GM12878 (cell line): ENCODE results near the gene DDX10. TPM values are rescaled to one million over a fixed set of nuclear protein-coding genes. Genes with fewer than 3 reads are reported as not detected.

Experiments
- ATAC-seq: fragments of 200-7000 bp; cut with Tn5 transposase; 3 replicates; pipeline ENCODE4 v1.9.1; 2020; ENCODE audit warnings: mild to moderate bottlenecking, moderate library complexity
- BruUV-seq: library from RNA; stranded (reverse); fragments of 400-500 nt; replicated peaks from 2 replicates; lab custom pipeline; 2021; lab: Mats Ljungman, UMichigan
- CTCF ChIA-PET: fragments of 300-600 bp; sonication (Branson Sonifier 250); formaldehyde crosslinking; extraction: SDS; loops from one replicate; lab custom pipeline; 2021; ENCODE audit warnings: inconsistent platforms; lab: Yijun Ruan, JAX
- POLR2A ChIA-PET: fragments of 350-600 bp; formaldehyde crosslinking; extraction: SDS; loops from one replicate; lab custom pipeline; 2021; ENCODE audit warnings: inconsistent platforms; lab: Charles Lee
- RAD21 ChIA-PET: fragments of 300-600 bp; sonication (Branson Sonifier 250); formaldehyde crosslinking; loops from one replicate; lab custom pipeline; 2023; ENCODE audit warnings: antibody characterized with exemption; ENCODE audit not compliant: unreplicated experiment; lab: Charles Lee
- SMC1A ChIA-PET: fragments of 300-600 bp; sonication (Branson Sonifier 250); formaldehyde crosslinking; loops from one replicate; lab custom pipeline; 2023; ENCODE audit not compliant: unreplicated experiment, uncharacterized antibody; lab: Charles Lee
- DNase-seq: peaks from one replicate; pipeline ENCODE4 v3.0.0-alpha.2; 2011; ENCODE audit warnings: low read depth, low spot score
- FAIRE-seq: peaks from 3 replicates; lab custom pipeline; 2011; peaks lifted over from hg19 to GRCh38; lab: Jason Lieb, UNC
- H2AFZ ChIP-seq: 2 replicates; pipeline ENCODE4 v1.6.0; 2011; ENCODE audit warnings: low read depth, low read length, control low read depth; ENCODE audit not compliant: control insufficient read depth
- H3K27ac ChIP-seq: 2 replicates; pipeline ENCODE4 v1.5.1; 2011; ENCODE audit warnings: control low read depth; ENCODE audit not compliant: control insufficient read depth, insufficient read depth
- H3K27me3 ChIP-seq, 2 experiments: replicated peaks in 1 of 2; 2 replicates each; pipeline versions ENCODE4 v1.6.0 to v1.6.1; 2011; ENCODE audit warnings: low read length in 1 of 2; ENCODE audit not compliant: control insufficient read depth in 2 of 2, insufficient read depth in 2 of 2
- H3K36me3 ChIP-seq, 2 experiments: 2 replicates each; pipeline ENCODE4 v1.5.1; 2011; ENCODE audit warnings: low read length in 1 of 2; ENCODE audit not compliant: control insufficient read depth in 2 of 2, insufficient read depth in 2 of 2
- H3K4me1 ChIP-seq: 2 replicates; pipeline ENCODE4 v1.6.1; 2011; ENCODE audit warnings: mild to moderate bottlenecking, low read length, moderate library complexity, mixed read lengths; ENCODE audit not compliant: control insufficient read depth, insufficient read depth
- H3K4me2 ChIP-seq: 2 replicates; pipeline ENCODE4 v1.6.0; 2011; ENCODE audit warnings: control low read depth; ENCODE audit not compliant: control insufficient read depth, insufficient read depth
- H3K4me3 ChIP-seq: fragments of 200-600 bp; sonication (generic); 2 replicates; pipeline ENCODE4 v1.5.1; 2016
- H3K79me2 ChIP-seq: 2 replicates; pipeline ENCODE4 v1.6.0; 2011; ENCODE audit warnings: low read length; ENCODE audit not compliant: control insufficient read depth, insufficient read depth
- H3K9ac ChIP-seq: 2 replicates; pipeline ENCODE4 v1.8.0; 2011; ENCODE audit warnings: low read length, control low read depth, mixed read lengths; ENCODE audit not compliant: control insufficient read depth, insufficient read depth
- H3K9me3 ChIP-seq: replicated peaks from 3 replicates; pipeline ENCODE4 v1.5.1; 2011; ENCODE audit warnings: mild to moderate bottlenecking, low read length; ENCODE audit not compliant: control insufficient read depth, insufficient read depth
- H4K20me1 ChIP-seq: 2 replicates; pipeline ENCODE4 v1.6.0; 2011; ENCODE audit not compliant: control insufficient read depth, insufficient read depth
- CEBPB ChIP-seq, 2 experiments: fragments of 150-350 bp in 1 of 2; IDR thresholded peaks; 2 replicates each; pipeline ENCODE4 v1.6.1; 2012 to 2014; ENCODE audit warnings: low read depth in 2 of 2, low read length in 2 of 2, borderline replicate concordance in 1 of 2, inconsistent platforms in 1 of 2
- CREM ChIP-seq: IDR thresholded peaks from 2 replicates; pipeline ENCODE4 v1.6.1; 2014; ENCODE audit warnings: antibody characterized with exemption, low read depth
- JUNB ChIP-seq: IDR thresholded peaks from 2 replicates; pipeline ENCODE4 v1.6.1; 2016; ENCODE audit warnings: antibody characterized with exemption, mild to moderate bottlenecking
- MEF2A ChIP-seq: IDR thresholded peaks from 2 replicates; pipeline ENCODE4 v1.6.1; 2011; ENCODE audit warnings: low read depth, mild to moderate bottlenecking, low read length, moderate library complexity; ENCODE audit not compliant: insufficient read depth
- MTA3 ChIP-seq: IDR thresholded peaks from 2 replicates; pipeline ENCODE4 v1.6.1; 2012; ENCODE audit warnings: low read length, inconsistent platforms, borderline replicate concordance
- NFIC ChIP-seq: IDR thresholded peaks from 2 replicates; pipeline ENCODE4 v1.6.1; 2012; ENCODE audit warnings: low read depth, mild to moderate bottlenecking, inconsistent platforms, low read length, moderate library complexity
- PML ChIP-seq: IDR thresholded peaks from 2 replicates; pipeline ENCODE4 v1.6.1; 2012; ENCODE audit warnings: low read length, inconsistent platforms
- POU2F2 ChIP-seq: IDR thresholded peaks from 3 replicates; pipeline ENCODE4 v1.6.1; 2011; ENCODE audit warnings: low read depth, mild to moderate bottlenecking, low read length, borderline replicate concordance
- SIN3A ChIP-seq: IDR thresholded peaks from 2 replicates; pipeline ENCODE4 v1.6.1; 2012; ENCODE audit warnings: low read depth, low read length, improper control_type of control experiment
- SPI1 ChIP-seq: IDR thresholded peaks from 2 replicates; pipeline ENCODE4 v1.6.1; 2011; ENCODE audit warnings: low read depth, mild to moderate bottlenecking, low read length, moderate library complexity, borderline replicate concordance; ENCODE audit not compliant: insufficient read depth
- TCF7 ChIP-seq: IDR thresholded peaks from 2 replicates; pipeline ENCODE4 v1.6.1; 2014; ENCODE audit warnings: antibody characterized with exemption, borderline replicate concordance
- YBX1 ChIP-seq: fragments of 450-650 bp; IDR thresholded peaks from 2 replicates; pipeline ENCODE4 v1.6.1; 2016; ENCODE audit warnings: antibody characterized with exemption
- WGBS: methylation state at CpG from one replicate; pipeline ENCODE4 v1.1.6; 2016; ENCODE audit warnings: low lambda C conversion rate; ENCODE audit not compliant: insufficient replicate concordance, insufficient coverage; ENCODE audit errors: missing lambda C conversion rate; 5-methylcytosine and 5-hydroxymethylcytosine counted together
- in situ Hi-C: fragments of 300-500 bp; cut with MboI; formaldehyde crosslinking; loops from 9 replicates; pipeline ENCODE4 v1.14.3; 2018; ENCODE audit warnings: mixed read lengths
- intact Hi-C: fragments of 100-400 bp; cut with micrococcal nuclease; formaldehyde crosslinking; loops from one replicate; pipeline ENCODE4 v1.14.2; 2022; ENCODE audit not compliant: unreplicated experiment
- polyA plus RNA-seq, 11 experiments: library from polyadenylated mRNA; depleted of rRNA in 4 of 11; unstranded in 6 of 11; stranded (reverse) in 5 of 11; fragments of >200 nt; fragmentation: Nextera tagmentation in 4 of 11; fragmentation: Illumina TruSeq in 1 of 11; extraction: Ambion mirVana in 4 of 11; extraction: Trizol in 1 of 11; gene quantifications; 1 replicate in 1 of 11; 2 replicates in 10 of 11; pipeline versions ENCODE4 v1.2.1 to v1.2.3, GENCODE V29; 2011 to 2016; ENCODE audit warnings: inconsistent platforms in 2 of 11, missing spikeins in 2 of 11, low read depth in 1 of 11
- total RNA-seq, 4 experiments: library from RNA; depleted of rRNA in 3 of 4; stranded (reverse); fragments of >200 nt in 3 of 4; fragmentation: Illumina TruSeq in 1 of 4; extraction: Trizol in 1 of 4; gene quantifications; 2 replicates each; pipeline versions ENCODE4 v1.2.1 to v1.2.3, GENCODE V29; 2013 to 2021
- TF ChIP-seq, protein P1 (sequence below): fragments of 450-650 bp; IDR thresholded peaks from 2 replicates; pipeline ENCODE4 v1.6.1; 2017; ENCODE audit warnings: mild to moderate bottlenecking, low read depth, inconsistent platforms; ENCODE audit not compliant: poor library complexity, severe bottlenecking
- TF ChIP-seq, protein P2 (sequence below): fragments of 450-650 bp; formaldehyde crosslinking; IDR thresholded peaks from 2 replicates; pipeline ENCODE4 v1.4.0; 2022; ENCODE audit warnings: mild to moderate bottlenecking, moderate library complexity
- TF ChIP-seq, protein P3 (sequence below): IDR thresholded peaks from 2 replicates; pipeline ENCODE4 v1.6.1; 2012; ENCODE audit warnings: low read length, inconsistent platforms

The DDX10 gene
- total and polyA plus RNA-seq, 10 of the 15 experiments (the other 5 are each of a cell fraction or from before 2014, with no cell fraction given), result 20.9 to 51.5 (median 31.9) TPM

DNA sequence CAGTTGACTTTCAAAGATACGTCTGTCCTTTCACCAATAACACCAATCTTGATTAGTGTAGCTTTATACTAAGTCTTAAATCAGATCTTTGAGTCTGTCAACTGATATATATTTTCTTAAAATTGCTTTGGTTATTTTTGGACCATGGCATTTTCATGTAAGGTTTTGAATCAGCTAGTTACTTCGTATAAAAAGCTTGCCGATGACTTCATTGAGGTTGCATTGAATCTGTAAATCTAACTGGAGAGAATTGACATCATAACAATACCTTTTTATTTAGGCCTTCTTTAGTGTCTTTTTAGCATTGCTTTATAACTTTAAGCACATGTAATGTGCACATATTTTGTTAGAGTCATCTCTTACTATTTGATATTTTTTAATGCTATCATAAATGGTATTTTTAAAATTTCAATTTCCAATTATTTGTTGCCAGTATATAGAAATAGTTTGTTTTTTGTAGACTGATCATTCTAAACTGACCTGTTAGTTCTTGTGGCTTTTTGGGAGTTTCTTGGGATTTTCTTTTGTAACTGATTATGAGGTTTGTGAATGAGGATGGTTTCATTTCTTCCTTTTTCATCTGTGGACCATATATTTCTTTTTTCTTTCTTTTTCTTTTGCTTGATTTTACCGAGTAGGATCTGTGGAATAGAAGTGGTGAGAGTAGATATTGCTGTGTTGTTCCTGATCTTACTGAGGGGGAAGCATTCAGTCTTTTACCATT, 61.4 kb downstream of the DDX10 start (continued):
- TF ChIP-seq, protein P1, sequence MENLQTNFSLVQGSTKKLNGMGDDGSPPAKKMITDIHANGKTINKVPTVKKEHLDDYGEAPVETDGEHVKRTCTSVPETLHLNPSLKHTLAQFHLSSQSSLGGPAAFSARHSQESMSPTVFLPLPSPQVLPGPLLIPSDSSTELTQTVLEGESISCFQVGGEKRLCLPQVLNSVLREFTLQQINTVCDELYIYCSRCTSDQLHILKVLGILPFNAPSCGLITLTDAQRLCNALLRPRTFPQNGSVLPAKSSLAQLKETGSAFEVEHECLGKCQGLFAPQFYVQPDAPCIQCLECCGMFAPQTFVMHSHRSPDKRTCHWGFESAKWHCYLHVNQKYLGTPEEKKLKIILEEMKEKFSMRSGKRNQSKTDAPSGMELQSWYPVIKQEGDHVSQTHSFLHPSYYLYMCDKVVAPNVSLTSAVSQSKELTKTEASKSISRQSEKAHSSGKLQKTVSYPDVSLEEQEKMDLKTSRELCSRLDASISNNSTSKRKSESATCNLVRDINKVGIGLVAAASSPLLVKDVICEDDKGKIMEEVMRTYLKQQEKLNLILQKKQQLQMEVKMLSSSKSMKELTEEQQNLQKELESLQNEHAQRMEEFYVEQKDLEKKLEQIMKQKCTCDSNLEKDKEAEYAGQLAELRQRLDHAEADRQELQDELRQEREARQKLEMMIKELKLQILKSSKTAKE, result no peak
- no peak for TF ChIP-seq POU2F2
- TF ChIP-seq, protein P2, sequence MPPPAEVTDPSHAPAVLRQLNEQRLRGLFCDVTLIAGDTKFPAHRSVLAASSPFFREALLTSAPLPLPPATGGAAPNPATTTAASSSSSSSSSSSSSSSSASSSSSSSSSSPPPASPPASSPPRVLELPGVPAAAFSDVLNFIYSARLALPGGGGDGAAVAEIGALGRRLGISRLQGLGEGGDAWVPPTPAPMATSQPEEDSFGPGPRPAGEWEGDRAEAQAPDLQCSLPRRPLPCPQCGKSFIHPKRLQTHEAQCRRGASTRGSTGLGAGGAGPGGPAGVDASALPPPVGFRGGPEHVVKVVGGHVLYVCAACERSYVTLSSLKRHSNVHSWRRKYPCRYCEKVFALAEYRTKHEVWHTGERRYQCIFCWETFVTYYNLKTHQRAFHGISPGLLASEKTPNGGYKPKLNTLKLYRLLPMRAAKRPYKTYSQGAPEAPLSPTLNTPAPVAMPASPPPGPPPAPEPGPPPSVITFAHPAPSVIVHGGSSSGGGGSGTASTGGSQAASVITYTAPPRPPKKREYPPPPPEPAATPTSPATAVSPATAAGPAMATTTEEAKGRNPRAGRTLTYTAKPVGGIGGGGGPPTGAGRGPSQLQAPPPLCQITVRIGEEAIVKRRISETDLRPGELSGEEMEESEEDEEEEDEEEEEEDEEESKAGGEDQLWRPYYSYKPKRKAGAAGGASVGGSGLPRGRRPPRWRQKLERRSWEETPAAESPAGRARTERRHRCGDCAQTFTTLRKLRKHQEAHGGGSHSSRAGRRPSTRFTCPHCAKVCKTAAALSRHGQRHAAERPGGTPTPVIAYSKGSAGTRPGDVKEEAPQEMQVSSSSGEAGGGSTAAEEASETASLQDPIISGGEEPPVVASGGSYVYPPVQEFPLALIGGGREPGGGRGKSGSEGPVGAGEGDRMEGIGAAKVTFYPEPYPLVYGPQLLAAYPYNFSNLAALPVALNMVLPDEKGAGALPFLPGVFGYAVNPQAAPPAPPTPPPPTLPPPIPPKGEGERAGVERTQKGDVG (CRISPR knock-in tag), result no peak

DNA sequence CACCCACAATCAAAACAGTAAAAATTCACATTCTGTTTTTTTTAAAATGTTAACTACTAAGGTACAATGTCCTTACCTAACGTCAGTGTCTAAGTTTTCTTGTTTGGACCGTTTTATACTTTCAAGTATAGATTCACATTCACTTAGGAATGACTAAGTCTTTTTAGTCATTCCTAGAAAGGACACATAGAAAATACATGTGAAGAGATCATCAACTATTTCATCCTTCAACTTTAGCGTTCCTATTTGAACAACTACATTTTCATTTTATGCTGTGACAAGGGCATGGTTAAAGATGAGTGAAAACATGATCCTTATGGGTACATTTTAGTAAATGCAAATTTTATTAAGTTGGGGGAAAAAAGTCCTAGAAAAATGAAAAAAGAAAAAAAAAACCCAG, 62.8 kb downstream of the DDX10 start:
- peaks cover 3% of the 10 kb centered on the region; the same call in 2 of the 3 replicates for H3K9me3 ChIP-seq
- no peaks in the 10 kb centered on the region for H4K20me1 ChIP-seq
- peak overlapping the region; percentile 53 for H2AFZ ChIP-seq
- POLR2A ChIA-PET, result no interaction called here
- peaks cover 11% of the 10 kb centered on the region; the same call in 1 of the 2 replicates for H3K4me1 ChIP-seq
- FAIRE-seq (no peak), ATAC-seq (peak; percentile 67), DNase-seq (no peak)
- RAD21 ChIA-PET, result interaction anchor here (1.8 kb wide), 1 partner anchor 30 kb away, joined by 11 read pairs; no protein-coding TSS in a partner anchor
- H3K9ac ChIP-seq, result peak overlapping the region; percentile 57; the same call in 1 of the 2 replicates
- intact Hi-C loops, result loop anchor here (5.0 kb wide), 2 partner anchors 60 to 885 kb away; partner anchors contain the start of gene DDX10
- BruUV-seq, result no TSS peak
- peak overlapping the region; percentile 43 for H3K4me3 ChIP-seq
- 1% methylated on average over 3 of the region's 3 CpGs for WGBS
- H3K27ac ChIP-seq, result peak overlapping the region; percentile 86
- H3K36me3 ChIP-seq, result peaks cover 0 to 6% of the 10 kb centered on the region in 2 experiments; a peak in 3 of 4 replicates
- in situ Hi-C loops, result no loop called here
- CTCF ChIA-PET, result interaction anchor here (3.6 kb wide), 1 partner anchor 12 kb away, joined by 27 read pairs; no protein-coding TSS in a partner anchor
- H3K27me3 ChIP-seq, result no peaks in the 10 kb centered on the region
- SMC1A ChIA-PET, result interaction anchor here (1.0 to 4.2 kb wide), 5 partner anchors 7 to 29 kb away, joined by 3 to 26 read pairs (median 16); no protein-coding TSS in a partner anchor
- peaks cover 31% of the 10 kb centered on the region for H3K79me2 ChIP-seq
- peak overlapping the region; percentile 73 for H3K4me2 ChIP-seq
- peak; percentile 87 for TF ChIP-seq NFIC
- TF ChIP-seq SPI1, result no peak
- TF ChIP-seq MTA3, result 0 out of 2 replicates have a peak, but pooled peaks have one; percentile 32
- TF ChIP-seq, protein P3, sequence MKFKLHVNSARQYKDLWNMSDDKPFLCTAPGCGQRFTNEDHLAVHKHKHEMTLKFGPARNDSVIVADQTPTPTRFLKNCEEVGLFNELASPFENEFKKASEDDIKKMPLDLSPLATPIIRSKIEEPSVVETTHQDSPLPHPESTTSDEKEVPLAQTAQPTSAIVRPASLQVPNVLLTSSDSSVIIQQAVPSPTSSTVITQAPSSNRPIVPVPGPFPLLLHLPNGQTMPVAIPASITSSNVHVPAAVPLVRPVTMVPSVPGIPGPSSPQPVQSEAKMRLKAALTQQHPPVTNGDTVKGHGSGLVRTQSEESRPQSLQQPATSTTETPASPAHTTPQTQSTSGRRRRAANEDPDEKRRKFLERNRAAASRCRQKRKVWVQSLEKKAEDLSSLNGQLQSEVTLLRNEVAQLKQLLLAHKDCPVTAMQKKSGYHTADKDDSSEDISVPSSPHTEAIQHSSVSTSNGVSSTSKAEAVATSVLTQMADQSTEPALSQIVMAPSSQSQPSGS, result peak; percentile 67
- TF ChIP-seq MEF2A, result 0 out of 2 replicates have a peak, but pooled peaks have one; percentile 40
- TF ChIP-seq CEBPB (IDR thresholded peaks at IDR 0.05; ENCODE audit: borderline replicate concordance in 1 of 2, low read depth in 2 of 2, low read length in 2 of 2), result 0 out of 4 replicates have a peak, but pooled peaks of 1 of the 2 experiments have one; percentile 48
- no peak for TF ChIP-seq SIN3A
- 0 out of 2 replicates have a peak, but pooled peaks have one; percentile 43 for TF ChIP-seq PML
- no peak for TF ChIP-seq CREM
- peak; percentile 89 for TF ChIP-seq JUNB
- no peak for TF ChIP-seq YBX1
- 0 out of 2 replicates have a peak, but pooled peaks have one; percentile 23 for TF ChIP-seq TCF7
